Measurements from ENCODE around the gene PPP1R1C.

The PPP1R1C gene

DNA sequence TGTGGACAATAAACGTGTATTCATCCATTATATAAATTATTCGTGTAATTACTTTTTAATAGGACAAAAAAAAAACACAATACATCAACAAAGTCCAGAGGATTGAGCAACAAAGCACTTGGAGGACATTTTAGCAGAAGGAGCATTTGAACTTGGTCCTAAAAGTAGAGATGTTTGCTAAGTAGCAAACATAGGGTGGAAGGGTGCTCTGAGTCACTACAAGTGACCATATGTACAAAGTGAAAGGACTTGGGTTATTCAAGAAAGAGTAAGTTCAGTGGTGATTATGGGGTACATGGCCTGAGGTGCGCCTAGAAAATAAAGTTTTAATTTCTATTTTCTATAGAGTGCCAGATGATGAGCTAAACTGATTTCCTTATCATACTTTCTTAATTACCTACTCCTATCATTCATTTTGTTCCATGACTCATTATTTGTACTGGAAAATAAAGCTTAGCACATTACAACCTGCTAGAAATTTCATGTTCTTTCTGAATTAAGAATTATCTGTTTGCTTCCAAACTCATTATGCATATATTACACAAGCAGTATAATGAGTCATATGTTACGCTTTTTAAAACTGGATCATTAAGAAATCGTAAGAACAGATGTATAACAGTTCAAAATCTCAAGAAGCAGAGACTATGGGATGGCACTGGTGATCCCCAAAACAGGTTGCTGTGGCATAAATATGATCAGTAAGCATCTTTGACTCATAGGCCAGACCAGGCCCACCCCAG is 13.1 kb upstream of the PPP1R1C start:
- no peak for DNase-seq (ENCODE audit: low read depth)

GRCh38 chr2:181973171-181973783 is 12.4 kb upstream of the PPP1R1C start:
- no peak for DNase-seq (ENCODE audit: low read depth)

DNA sequence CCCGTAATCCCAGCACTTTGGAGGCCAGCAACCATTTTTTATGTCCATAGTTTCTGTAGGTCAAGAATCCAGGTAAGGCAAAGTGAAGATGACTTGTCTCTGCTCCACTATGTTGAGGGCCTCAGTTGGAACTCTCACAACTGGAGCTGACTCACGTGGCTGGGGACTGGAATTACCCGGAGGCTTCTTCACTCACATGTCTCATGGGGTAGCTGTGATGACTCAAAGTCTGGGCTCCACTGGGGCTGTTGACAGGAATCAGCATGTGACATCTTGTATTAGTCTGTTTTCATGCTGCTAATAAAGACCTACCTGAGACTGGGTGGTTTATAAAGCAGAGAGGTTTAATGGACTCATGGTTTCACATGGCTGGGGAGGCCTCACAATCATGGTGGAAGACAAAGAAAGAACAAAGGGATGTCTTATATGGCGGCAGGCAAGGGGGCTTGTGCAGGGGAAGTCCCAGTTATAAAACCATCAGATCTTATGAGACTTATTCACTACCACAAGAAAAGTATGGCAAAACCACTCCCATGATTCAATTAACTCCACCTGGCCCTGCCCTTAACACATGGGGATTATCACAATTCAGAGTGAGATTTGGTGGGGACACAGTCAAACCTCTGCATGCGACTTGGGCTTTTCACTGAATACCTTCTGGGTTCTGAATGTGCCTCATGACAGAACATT is 7.8 kb upstream of the PPP1R1C start:
- no peak for DNase-seq (ENCODE audit: low read depth)

DNA sequence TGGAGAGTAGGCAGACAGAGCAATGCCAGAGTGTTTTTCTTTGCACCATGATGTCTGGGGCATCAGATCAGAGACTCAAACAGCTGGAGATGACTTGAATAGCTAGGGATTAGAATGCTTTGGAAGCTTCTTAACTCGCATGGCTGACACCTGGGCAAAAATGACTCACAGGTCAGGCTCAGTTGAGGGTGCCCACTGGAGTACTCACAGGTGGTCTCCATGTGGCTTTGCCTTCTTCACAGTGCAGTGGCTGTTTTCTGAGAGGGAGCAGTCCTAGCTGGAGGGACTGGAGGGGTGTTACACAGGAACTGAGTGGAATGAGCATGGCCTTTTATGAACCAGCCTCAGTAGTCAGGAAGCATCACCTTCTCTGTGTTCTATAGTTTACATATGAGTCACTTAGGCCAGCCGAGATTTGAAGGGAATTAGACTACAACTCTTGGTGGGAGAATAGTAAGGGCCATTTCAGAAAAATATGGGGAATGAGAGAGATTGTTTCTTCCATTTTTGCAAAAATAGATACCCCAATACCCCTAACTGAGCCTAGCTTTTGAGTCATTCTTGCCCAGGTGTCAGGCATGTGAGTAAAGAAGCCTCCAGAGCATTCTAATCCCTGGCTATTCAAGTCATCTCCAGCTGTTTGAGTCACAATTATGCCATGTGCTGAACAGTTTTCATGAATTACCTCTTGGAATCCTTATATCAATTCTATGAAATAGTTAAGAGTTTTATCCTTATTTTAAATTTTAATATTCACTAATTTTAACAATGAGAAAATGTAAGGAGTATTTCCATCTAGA is 7.1 kb upstream of the PPP1R1C start:
- no peak for DNase-seq (ENCODE audit: low read depth)

- no peak for DNase-seq (ENCODE audit: low read depth)
Observed at GRCh38 chr2:181984060-181984459, 1.6 kb upstream of the PPP1R1C start.

DNA sequence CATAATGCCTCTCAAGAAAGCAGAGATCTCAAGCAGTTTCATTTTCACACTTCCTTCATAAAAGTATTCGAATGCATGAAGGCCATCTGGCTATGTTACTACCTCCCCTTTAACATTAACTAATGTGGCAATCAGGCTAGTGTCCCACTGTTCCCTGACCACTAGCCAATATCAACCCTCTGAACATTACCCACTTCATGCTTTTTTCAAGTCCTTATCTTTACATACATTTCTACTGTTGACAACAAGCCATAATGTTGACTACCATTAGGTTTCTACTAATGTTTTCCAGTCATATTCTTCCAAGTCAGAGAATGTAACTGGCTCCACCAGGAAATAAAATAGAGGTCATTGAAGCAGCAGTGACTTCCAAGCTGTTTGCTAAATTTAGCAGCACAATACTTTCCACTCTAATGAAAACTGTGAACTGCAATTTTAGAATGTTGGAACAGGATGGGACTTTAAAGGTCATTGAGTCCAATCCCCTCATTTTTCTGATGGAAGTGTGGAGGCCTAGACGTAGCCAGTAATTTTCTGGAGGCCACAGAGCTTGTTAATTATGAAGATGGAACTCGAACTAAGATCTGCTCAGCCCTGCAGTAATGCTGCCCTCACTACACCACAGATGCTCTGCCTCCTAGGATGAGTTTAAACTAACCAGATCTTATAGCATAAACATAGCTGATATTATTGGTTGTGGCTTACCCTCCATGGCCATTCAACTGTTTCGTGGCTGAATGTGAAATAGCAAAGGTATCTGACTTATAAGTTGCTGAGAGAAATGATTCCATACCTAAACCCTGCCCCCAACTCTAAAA is 630 bp upstream of the PPP1R1C start:
- DNase-seq (ENCODE audit: low read depth), result no peak

DNA sequence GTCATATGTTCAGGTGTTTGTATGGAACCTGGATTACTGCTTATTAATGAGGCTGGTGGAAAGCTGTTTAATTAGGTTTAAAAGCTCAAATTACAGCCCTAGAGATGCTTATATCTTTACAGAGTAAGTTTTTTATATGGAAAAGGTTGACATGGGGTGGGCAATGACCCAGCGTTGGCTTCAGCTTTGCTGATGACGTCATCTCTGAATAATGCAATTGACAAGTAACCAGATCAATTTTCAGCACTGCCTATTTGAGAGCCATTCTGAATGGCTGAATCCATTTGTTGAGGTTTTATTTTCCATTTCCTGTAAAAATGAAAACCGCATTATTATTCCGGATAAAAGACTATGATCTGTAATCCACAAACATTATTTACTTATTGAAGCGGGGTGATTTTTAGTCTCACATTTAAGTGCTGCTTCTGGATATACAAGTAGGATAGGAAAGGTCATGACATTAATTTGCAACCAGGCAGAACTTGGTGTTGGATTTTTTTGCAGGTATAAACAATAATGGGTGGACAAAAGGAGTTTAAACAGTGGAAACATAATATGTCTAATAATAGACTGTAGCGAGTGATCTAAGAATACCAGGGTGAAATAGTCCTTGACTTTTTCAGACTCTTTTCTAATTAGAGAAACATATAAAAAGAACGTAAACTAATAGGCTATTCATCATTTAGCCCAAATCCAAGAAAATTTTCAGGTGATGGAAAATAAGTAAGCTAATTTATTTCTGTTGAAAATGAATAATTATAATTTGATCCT is 2.7 kb downstream of the PPP1R1C start:
- DNase-seq (ENCODE audit: low read depth), result no peak

DNA sequence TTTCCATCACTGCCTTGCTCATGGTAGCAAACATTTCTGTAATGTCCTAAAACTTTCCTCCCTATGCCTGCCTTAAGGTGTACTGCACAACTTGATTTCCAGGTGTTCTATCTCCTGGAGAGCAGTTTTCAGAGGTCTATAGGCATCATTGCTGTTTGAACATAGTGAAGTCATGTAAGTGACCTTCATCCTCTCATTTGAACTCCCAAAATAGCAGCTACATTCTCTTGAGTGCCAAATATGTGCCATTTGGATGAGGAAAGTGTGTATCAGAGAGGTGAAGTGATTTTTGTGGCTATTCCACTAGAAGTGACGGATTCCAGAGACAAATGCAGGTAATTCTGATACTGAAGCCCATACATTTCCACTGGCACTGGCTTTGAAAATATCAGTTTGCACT is 3.4 kb downstream of the PPP1R1C start:
- DNase-seq (ENCODE audit: low read depth), result no peak

DNA sequence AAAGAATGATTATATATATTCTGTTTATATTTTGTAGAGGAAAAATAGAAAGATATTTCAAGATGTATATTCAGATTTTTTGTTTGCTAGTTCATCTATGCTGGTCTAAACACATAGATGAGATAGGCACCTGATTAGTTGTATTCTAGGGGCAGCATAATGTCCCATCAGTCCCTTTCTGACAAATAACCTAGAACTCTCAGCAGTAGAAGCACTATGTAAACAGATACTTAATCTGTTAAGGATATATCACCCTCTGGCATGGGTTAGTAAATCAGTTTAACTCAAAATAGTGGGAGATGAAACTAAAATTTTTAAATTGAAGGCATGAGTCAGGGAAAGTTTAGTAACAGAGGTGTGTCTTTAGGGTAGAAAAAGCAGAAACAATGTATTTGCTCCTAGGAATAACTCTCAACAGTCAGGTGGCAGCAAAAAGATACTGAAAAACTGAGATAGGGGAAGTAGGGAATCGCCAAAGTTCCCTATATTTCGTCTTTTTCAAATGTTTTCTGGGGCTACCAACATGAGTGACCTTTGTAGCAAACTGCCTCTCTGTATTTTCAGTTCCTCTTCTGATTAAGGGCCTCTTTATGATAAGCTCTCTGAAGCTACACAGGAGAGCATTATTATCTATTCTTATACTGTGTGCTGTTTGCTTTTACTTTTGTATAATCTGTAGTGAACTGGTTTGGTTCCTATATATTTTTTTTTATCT is 5.7 kb downstream of the PPP1R1C start:
- DNase-seq (ENCODE audit: low read depth), result no peak

GRCh38 chr2:181992776-181993175 is 7.1 kb downstream of the PPP1R1C start:
- no peak for DNase-seq (ENCODE audit: low read depth)

DNA sequence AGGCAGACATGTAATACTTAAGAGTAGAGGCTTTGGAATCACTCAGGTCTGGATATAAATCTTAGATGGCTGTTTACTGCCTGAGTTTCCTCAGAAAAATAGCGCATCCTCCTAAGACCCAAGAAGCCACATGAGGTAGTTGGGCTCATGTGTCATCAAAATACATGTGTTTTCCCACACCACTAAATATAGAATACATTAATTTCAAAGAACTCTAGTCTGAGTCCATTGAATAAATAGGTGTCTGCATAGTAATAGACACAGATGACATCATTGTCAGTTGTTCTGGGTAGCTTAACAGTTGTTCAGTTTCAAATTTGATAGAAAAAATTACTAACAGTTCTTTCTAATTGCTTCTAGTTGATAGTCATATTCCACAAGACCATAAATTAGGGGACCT is 9.6 kb downstream of the PPP1R1C start:
- no peak for DNase-seq (ENCODE audit: low read depth)

- no peak for DNase-seq (ENCODE audit: low read depth)
Observed at GRCh38 chr2:181998041-181998835, 12.6 kb downstream of the PPP1R1C start.

DNA sequence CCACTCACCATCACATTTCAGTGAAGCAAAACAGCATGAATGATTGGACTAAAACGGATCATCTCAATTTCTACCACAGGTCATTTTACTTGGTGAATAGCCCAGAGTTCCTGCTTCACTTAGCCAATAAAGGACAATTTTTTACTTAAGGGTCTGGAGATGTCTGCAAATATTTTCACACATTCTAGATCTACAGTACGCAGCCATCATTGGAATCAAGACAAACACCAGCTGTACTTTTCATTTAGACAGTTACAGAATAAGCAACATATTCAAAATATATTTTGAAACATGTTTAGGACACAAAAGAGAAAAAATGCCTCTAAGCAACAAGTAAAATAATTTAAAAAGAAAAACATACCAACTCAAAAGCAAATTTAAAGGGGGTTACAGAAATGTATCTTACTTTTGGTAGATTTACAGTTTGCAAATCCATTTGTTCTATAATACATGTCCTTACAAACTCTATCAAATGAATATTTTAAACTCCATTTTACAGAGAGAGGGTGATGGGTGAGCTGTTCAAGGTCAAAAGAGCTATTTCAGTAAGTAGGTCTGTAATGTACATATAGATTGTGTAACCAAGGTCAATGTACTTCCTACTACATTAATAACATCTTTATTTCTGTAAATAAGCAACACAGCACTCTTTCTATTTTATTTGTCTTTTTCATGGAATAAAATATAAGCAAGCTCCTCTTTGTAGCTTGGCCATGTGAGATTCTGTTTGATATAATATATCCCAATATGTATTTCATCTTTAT is 13.4 kb downstream of the PPP1R1C start:
- DNase-seq (ENCODE audit: low read depth), result no peak

GRCh38 chr2:181999911-182000310 is 14.3 kb downstream of the PPP1R1C start:
- no peak for DNase-seq (ENCODE audit: low read depth)

DNA sequence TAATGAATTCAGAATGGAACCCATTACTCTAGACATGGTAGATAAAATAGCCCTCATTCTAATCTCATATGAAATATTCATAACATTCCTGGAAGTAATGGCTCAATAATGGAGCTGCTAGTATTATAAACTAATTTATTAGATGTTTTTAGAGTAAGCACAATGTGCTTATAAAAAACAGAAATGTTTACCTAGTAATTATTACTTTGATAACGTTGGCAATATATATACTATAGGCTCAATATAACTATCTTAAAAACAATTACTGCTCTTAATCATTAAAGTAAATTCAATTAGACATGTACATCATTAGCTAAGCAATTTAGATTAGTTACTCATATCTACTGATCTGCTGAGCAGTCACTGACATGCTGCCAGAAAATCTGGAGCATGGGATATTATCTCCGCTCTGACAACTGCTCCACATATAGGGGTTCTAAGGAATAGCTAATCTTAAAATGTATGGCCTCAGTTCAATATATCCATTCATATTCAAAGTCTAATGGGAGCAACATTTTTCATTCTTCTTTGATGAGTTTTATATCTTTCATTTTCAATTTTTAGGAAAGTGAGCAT is 19.4 kb downstream of the PPP1R1C start:
- DNase-seq (ENCODE audit: low read depth), result no peak

DNA sequence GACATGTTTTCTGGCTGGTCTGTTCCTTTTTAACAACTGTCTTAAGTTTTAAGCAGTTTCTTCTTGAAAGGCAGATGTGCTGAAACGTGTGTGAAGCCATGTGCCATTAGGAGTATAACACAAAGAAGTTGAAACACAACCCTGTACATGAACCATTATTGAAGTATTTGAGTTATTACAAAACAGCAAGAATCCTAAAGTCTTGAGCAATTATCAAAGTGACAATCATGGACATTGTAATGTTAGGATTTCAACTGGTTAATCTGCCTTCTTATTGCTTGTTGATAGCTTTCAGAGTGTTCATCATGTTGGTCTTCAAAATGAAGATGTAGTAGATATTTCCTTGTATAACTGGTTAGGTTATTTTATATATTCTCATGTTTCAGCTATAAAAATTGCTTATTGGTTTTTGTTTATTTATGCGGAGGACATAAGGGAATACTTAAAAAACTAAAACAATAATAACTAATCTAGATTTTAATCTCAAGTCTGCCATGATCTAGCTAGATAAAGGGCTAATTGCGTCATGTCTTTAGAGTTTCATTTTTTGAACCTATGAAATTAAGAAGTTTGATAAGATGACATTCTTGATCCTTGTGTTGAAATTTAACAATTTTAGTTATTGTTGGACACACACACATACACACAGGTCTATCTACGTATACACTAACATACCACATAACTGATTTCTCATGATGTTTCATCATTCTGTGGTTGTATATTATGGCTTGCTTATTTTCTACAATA is 21.1 kb downstream of the PPP1R1C start:
- no peak for DNase-seq (ENCODE audit: low read depth)

DNA sequence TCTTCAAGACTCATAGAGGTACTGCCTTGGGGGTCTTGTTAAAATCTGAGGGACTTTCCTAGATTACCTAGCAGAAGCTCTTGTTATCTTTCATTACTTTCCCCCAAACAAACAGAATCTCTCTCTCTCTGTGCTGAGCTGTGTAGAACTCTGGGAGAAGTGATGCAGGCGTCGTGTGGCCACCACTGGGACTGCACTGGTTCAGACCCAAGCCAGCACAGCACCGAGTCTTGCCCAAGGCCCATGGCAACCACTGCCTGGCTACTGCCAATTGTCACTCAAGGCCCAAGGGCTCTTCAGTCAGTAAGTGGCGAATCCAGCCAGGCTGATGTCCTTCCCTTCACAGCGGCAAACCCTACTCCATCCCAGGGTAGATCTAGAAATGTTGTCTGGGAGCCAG is 28.6 kb downstream of the PPP1R1C start:
- no peak for DNase-seq (ENCODE audit: low read depth)

Measured in T follicular helper cell (primary cell).